ELR (cell line): Measurements from ENCODE around the gene SHISA9.

Experiments
- DNase-seq: peaks from one replicate; pipeline ENCODE4 v3.0.0-alpha.2; 2015; ENCODE audit warnings: low read depth

The SHISA9 gene

GRCh38 chr16:13181432-13181831, 280.0 kb downstream of the SHISA9 start:
- DNase-seq, result no peak

- DNase-seq, result no peak
Measured at GRCh38 chr16:13186813-13187212, 285.4 kb downstream of the SHISA9 start.

- DNase-seq, result no peak
Measured at GRCh38 chr16:13189250-13189649, 287.9 kb downstream of the SHISA9 start.

- DNase-seq, result no peak
Measured at GRCh38 chr16:13193721-13194120, 292.3 kb downstream of the SHISA9 start.

- DNase-seq, result no peak
Measured at GRCh38 chr16:13194766-13195165, 293.4 kb downstream of the SHISA9 start.

- no peak for DNase-seq
Measured at GRCh38 chr16:13203725-13204124, 302.3 kb downstream of the SHISA9 start.

GRCh38 chr16:13205352-13205751, 304.0 kb downstream of the SHISA9 start:
- DNase-seq, result no peak

- DNase-seq, result no peak
Measured at GRCh38 chr16:13206606-13207005, 305.2 kb downstream of the SHISA9 start.

GRCh38 chr16:13207151-13207550, 305.8 kb downstream of the SHISA9 start:
- no peak for DNase-seq

GRCh38 chr16:13223666-13224065, 322.3 kb downstream of the SHISA9 start:
- DNase-seq, result no peak

GRCh38 chr16:13229039-13229438, 327.6 kb downstream of the SHISA9 start:
- no peak for DNase-seq

- DNase-seq, result no peak
Measured at GRCh38 chr16:13231365-13231764, 330.0 kb downstream of the SHISA9 start.

GRCh38 chr16:13234999-13235398, 333.6 kb downstream of the SHISA9 start:
- no peak for DNase-seq

GRCh38 chr16:13236308-13236707, 334.9 kb downstream of the SHISA9 start:
- DNase-seq, result no peak

GRCh38 chr16:13238182-13238581, 336.8 kb downstream of the SHISA9 start:
- DNase-seq, result no peak

- no peak for DNase-seq
Measured at GRCh38 chr16:13242201-13242600, 340.8 kb downstream of the SHISA9 start.

- DNase-seq, result no peak
Measured at GRCh38 chr16:13244770-13245169, 343.4 kb downstream of the SHISA9 start.

- DNase-seq, result no peak
Measured at GRCh38 chr16:13245713-13246377, 344.4 kb downstream of the SHISA9 start.

- no peak for DNase-seq
Measured at GRCh38 chr16:13254998-13255614, 353.7 kb downstream of the SHISA9 start.

GRCh38 chr16:13262270-13263090, 361.1 kb downstream of the SHISA9 start:
- DNase-seq, result no peak

GRCh38 chr16:13264749-13265552, 363.6 kb downstream of the SHISA9 start:
- DNase-seq, result no peak

- DNase-seq, result no peak
Measured at GRCh38 chr16:13269359-13269758, 368.0 kb downstream of the SHISA9 start.
